Spinal cord (tissue), 10 donors: ENCODE results near the gene HIRIP3. TPM values are rescaled to one million over a fixed set of nuclear protein-coding genes. Genes with fewer than 3 reads are reported as not detected.
"Not testable (repeated sequence)": the region's sequence is repeated elsewhere in the genome, so short reads cannot be mapped to it uniquely, and the experiment has no call there.

ENCODE experiments used
- DNase-seq, 6 donors: peaks; one replicate each; pipeline versions ENCODE4 v3.0.0 to v3.0.0-alpha.2; 2013 to 2015; ENCODE audit warnings: low spot score in 6 of 6, low read depth in 4 of 6
- H3K27ac ChIP-seq: one replicate; pipeline ENCODE4 v1.5.1; 2013; ENCODE audit warnings: low read depth, low read length, control low read depth
- H3K27me3 ChIP-seq: one replicate; pipeline ENCODE4 v1.6.1; 2013; ENCODE audit warnings: low read length; ENCODE audit not compliant: control insufficient read depth, insufficient read depth
- H3K36me3 ChIP-seq: one replicate; pipeline ENCODE4 v1.6.1; 2013; ENCODE audit warnings: low read length; ENCODE audit not compliant: control insufficient read depth, insufficient read depth
- H3K4me1 ChIP-seq: one replicate; pipeline ENCODE4 v1.6.1; 2013; ENCODE audit warnings: low read length; ENCODE audit not compliant: control insufficient read depth, insufficient read depth
- H3K4me3 ChIP-seq: one replicate; pipeline ENCODE4 v1.5.1; 2013; ENCODE audit warnings: low read depth, low read length, control low read depth
- H3K9me3 ChIP-seq: one replicate; pipeline ENCODE4 v1.6.1; 2013; ENCODE audit warnings: low read length; ENCODE audit not compliant: control insufficient read depth, insufficient read depth
- WGBS: methylation state at CpG from one replicate; pipeline ENCODE4 v1.1.5; 2013; ENCODE audit warnings: missing lambda C conversion rate; ENCODE audit not compliant: insufficient coverage; 5-methylcytosine and 5-hydroxymethylcytosine counted together
- polyA plus RNA-seq, 2 donors: library from polyadenylated mRNA; unstranded; fragments of 120-200 nt; gene quantifications; one replicate each; pipeline ENCODE4 v1.2.1, GENCODE V29; 2013; ENCODE audit not compliant: insufficient read length in 2 of 2
- total RNA-seq, 2 donors: library from RNA; depleted of rRNA in 1 of 2; stranded (reverse); fragments of 120-200 nt in 1 of 2; fragments of >200 nt in 1 of 2; gene quantifications; one replicate each; pipeline versions ENCODE4 v1.2.3 to v1.2.4, GENCODE V29; 2013 to 2014
- donor health status: healthy.

HIRIP3 gene
- total and polyA plus RNA-seq, 4 donors = 12.2 to 28.8 (median 20.0) TPM

DNA sequence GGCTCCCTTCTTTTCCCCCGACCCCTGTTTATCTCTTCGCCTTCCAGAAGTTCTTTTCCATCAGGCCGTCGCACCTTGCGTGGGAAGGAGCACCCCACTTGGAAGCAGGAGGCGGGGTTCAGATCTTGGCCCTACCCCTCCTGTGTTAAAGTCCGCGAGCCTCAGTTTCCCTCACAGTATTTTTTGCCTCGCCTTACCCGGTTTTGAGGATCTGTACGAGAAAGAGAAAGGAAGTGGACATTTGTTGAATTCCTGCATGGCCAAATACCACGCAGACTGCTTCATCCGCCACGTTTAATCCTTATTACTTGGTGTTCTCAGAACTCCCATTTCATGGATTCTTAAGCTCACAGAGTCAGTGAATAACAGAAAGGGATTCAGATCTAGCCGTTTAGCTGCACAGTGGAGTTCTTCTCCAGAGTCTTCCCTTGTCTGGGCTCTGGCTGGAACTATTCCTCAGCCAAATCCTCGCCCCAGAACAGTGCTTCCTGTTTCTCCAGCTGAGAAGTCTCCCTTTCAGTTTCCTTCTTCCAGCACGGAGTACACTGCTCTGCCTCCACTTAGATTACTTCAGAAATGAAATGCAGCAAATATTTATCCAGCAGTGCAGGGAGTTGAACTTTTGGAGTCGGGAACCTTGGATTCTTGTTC, 32.9 kb downstream of the HIRIP3 start:
- 20% methylated on average over 13 of the region's 18 CpGs for WGBS
- Histone ChIP-seq H3K9me3 (no peaks in the 10 kb centered on the region), H3K4me3 (peak overlapping the region; percentile 86), H3K27me3 (no peaks in the 10 kb centered on the region), H3K27ac (peak overlapping the region; percentile 80), H3K4me1 (peaks cover 17% of the 10 kb centered on the region), H3K36me3 (no peaks in the 10 kb centered on the region)
- peak in 2 of 6 donors; percentile 10 to 23 for DNase-seq

DNA sequence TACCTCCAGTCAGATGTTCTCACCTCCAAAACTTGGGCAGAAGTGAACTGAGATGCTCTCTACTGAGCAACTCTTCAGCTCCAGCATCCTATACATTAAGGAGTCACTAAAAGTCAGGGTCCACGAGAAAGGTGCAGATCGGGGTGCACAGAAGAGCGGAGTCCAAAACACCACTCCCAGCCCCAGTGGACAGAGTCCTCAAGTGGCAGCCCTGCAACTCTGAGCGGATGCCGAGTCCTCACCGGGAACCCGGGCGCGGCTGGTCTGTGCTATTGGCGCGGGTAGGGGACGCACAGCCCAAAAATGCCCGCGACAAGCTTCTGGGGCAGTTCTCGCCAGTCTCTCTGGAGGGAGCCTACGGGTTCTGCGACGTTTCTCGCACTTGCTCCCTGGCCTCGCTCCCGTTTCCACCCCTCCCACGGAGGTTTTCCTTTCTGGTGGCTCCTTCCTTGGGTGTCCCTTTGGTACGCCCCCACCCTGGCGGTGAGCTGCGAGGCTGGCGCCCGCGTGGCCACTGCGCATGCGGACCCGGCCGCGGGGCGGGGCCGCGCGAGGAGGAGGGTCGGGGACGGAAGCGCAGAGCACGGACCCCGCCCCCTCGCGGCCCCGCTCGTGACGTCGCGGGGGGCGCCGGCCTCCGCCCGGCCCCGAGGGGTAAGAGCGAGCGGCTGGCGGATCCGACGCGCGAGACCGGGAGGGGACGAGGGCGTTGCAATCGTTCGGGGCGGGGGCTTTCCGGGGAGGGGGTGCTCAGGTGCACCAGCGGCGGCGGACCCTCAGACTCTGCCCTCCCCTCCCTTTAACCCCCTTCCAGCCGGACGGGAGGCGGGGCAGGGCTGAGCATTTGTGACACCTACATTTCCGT, 33.7 kb downstream of the HIRIP3 start, which contains the start of gene TMEM219:
TSS of gene TMEM219 (plus strand) at position 601 of the 865 bp plus-strand sequence. CDS start 1,065 bp downstream, outside the sequence.
- Histone ChIP-seq H3K4me3 (peak within 1 kb of the TSS; percentile 86), H3K4me1 (peaks cover 17% of the 10 kb centered on the region), H3K27ac (peak within 1 kb of the TSS; percentile 84), H3K36me3 (no peaks in the 10 kb centered on the region), H3K9me3 (no peaks in the 10 kb centered on the region), H3K27me3 (no peaks in the 10 kb centered on the region)
- WGBS = under 1% methylated on average over 75 of the region's 75 CpGs
- peak; percentile 86 to 98 (median 90) for DNase-seq

DNA sequence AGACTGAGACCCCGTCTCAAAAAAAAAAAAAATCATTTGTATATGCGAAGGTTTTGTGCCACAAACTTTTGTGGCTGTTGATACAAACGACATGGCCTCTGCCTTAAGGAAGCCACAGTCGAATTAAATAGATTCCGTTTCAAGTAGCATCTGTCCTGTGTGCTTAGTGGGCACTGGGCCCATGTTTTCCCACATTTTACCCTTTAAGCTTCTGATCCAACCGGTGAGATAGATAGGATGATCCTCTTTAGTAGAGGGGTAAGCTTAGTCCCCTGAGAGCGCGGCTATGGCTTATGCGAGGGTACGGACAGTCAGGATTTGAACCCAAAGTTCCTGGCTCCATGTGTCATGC, 34.3 kb downstream of the HIRIP3 start:
- H3K36me3 ChIP-seq = no peaks in the 10 kb centered on the region
- no peak for DNase-seq
- H3K9me3 ChIP-seq = no peaks in the 10 kb centered on the region
- H3K4me3 ChIP-seq = peak overlapping the region; percentile 86
- H3K4me1 ChIP-seq = peaks cover 17% of the 10 kb centered on the region
- WGBS = 73% methylated on average over 7 of the region's 10 CpGs
- peak overlapping the region; percentile 84 for H3K27ac ChIP-seq
- no peaks in the 10 kb centered on the region for H3K27me3 ChIP-seq

DNA sequence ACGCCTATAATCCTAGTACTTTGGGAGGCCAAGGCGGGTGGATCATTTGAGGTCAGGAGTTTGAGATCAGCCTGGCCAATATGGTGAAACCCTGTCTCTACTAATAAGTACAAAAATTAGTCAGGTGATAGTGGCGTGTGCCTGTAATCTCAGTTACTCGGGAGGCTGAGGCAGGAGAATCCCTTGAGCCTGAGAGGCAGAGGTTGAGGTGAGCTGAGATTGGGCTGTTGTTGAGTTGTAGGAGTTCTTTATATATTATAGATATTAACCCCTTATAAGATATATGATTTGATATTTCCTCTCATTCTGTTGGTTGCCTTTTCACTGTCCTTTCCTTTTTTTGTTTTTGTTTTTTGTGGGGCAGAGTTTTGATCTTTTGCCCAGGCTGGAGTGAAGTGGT, 35.6 kb downstream of the HIRIP3 start:
- not testable (repeated sequence) for H3K9me3 ChIP-seq, DNase-seq, H3K36me3 ChIP-seq, H3K27me3 ChIP-seq, H3K4me3 ChIP-seq, H3K27ac ChIP-seq
- H3K4me1 ChIP-seq = peaks cover 17% of the 10 kb centered on the region
- WGBS = no CpG with 5 or more reads among the region's 4 CpGs

DNA sequence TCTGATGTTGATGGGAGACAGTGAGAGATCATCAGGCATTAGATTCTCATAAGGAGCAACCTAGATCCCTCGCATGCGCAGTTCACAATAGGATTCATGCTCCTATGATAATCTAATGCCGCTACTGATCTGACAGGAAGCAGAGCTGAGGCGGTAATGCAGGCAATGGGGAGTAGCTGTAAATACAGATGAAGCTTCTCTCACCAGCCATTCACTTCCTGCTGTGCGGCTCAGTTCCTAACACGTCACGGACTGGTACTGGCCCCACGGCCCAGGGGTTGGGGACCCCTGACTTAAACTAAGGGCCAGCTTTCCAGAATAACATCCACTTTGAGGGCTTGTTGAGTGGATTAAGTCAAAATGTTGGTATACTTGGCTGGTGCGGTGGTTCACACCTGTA, 36.1 kb downstream of the HIRIP3 start:
- 93% methylated on average over 3 of the region's 9 CpGs for WGBS
- Histone ChIP-seq H3K27ac (no peak overlapping the region), H3K36me3 (no peaks in the 10 kb centered on the region), H3K9me3 (no peaks in the 10 kb centered on the region), H3K4me1 (peaks cover 17% of the 10 kb centered on the region), H3K4me3 (no peak overlapping the region), H3K27me3 (no peaks in the 10 kb centered on the region)
- DNase-seq = no peak

DNA sequence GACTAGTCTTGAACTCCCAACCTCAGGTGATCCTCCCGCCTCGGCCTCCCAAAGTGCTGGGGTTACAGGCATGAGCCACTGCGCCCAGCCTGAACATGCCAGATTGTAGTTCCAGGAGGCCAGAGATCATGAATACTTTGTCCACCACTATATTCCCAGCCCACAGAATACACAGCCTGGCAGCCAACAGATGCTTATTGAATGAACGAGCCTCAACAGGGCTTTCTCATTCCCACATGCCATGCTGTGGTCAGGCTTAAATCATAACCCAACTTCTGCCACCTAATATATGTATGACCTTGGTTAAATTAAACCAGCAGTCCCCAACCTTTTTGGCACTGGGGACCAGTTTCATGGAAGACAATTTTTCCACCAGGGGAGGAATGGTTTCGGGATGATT, 36.7 kb downstream of the HIRIP3 start:
- Histone ChIP-seq H3K4me1 (peaks cover 17% of the 10 kb centered on the region), H3K4me3 (no peak overlapping the region)
- 89% methylated on average over 4 of the region's 5 CpGs for WGBS

DNA sequence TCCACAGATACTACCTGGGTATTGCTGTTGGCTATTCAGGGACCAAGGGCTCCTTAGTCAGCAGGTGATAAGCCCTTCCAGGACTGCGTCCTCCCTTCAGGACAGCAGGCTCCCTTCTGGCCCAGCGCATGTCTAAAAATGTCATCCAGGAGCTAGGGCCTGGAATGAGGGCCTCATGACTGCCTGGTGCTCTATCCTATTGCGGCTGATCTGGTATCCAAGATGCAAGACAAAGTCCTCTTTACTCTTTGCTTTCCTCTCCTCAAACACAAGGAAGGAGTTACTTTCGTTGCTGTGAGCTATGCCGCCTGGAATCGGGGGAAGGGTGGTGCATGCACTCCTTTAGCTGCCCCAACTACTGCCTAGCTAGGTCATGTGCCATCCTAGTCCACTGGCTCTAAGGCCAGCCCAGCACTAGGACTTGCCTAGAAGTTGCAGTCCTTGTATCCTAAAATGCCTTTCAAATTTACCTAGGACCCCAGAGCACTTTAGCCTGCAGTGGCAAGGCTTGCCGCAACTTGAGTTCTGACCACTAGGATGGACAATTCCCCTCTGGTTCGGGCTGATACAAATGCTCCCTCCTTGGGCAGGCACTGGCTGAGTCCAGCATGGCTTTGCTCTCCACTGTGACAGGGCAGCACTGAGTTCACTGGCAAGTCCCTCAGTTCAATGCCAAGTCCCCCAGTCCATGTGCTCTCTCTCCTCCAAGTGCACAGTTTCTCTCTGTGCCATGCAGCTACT, 43.6 kb downstream of the HIRIP3 start:
- Histone ChIP-seq H3K27ac (no peak overlapping the region), H3K27me3 (no peaks in the 10 kb centered on the region), H3K36me3 (no peaks in the 10 kb centered on the region), H3K4me3 (no peak overlapping the region), H3K4me1 (no peaks in the 10 kb centered on the region), H3K9me3 (no peaks in the 10 kb centered on the region)
- WGBS = 83% methylated on average over 8 of the region's 8 CpGs
- no peak for DNase-seq

More for the DNA sequence above, 36.7 kb downstream of the HIRIP3 start:
- H3K27ac ChIP-seq = no peak overlapping the region
- no peak for DNase-seq
- H3K27me3 ChIP-seq = no peaks in the 10 kb centered on the region
- H3K36me3 ChIP-seq = no peaks in the 10 kb centered on the region
- H3K9me3 ChIP-seq = no peaks in the 10 kb centered on the region

DNA sequence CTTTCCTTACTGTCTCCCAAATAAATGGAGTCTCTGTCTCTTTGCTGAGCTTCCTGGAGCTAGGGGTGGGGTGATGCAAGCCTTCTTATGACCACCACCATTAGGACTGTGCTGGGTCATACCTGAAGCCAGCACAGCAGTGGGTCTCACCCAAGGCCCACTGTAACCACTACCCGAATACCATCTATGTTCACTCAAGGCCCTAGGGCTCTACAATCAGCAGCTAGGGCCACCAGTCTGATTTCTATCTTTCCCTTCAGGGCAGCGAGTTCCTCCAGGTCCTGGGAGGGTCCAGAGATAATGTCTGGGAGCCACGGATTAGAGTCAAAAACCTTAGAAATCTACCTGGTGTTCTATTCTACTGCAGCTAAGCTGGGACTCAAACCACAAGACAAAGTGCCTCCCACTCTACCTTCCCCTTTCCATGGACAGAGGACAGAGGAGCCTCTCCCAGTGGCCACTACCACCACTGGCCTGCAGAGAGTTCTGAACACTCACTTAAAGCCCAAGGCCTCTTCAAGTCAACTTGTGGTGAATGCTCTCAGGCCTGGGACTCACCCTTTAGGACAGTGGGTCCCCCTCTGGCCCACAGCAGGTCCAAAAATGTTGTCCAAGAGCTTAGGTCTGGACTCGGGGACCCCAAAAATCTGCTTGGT, 44.5 kb downstream of the HIRIP3 start:
- H3K36me3 ChIP-seq = no peaks in the 10 kb centered on the region
- 80% methylated on average over 4 of the region's 4 CpGs for WGBS
- H3K27ac ChIP-seq = no peak overlapping the region
- no peak for DNase-seq
- no peaks in the 10 kb centered on the region for H3K9me3 ChIP-seq
- no peak overlapping the region for H3K4me3 ChIP-seq
- H3K27me3 ChIP-seq = no peaks in the 10 kb centered on the region
- H3K4me1 ChIP-seq = no peaks in the 10 kb centered on the region

DNA sequence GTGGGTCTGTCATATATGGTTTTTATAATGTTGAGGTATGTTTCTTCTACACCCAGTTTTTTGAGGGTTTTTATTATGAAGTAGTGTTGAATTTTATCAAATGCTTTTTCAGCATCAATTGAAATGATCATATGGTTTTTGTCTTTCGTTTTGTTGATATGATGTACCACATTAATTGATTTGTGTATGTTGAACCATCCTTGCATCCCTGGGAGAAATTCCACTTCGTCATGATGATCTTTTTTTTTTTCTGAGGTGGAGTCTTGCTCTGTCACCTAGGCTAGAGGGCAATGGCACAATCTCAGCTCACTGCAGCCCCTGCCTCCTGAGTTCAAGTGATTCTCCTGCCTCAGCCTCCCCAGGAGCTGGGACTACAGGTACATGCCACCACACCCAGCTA, 47.5 kb downstream of the HIRIP3 start:
- Histone ChIP-seq H3K9me3 (no peaks in the 10 kb centered on the region), H3K4me3 (no peak overlapping the region), H3K27me3 (no peaks in the 10 kb centered on the region), H3K4me1 (no peaks in the 10 kb centered on the region), H3K36me3 (no peaks in the 10 kb centered on the region), H3K27ac (no peak overlapping the region)
- DNase-seq = no peak
- WGBS = 100% methylated on average over 1 of the region's 2 CpGs
